ENCODE results near the gene HTN1. TPM values are rescaled to one million over a fixed set of nuclear protein-coding genes. Genes with fewer than 3 reads are reported as not detected.

Gene HTN1
- polyA plus RNA-seq, 3 donors = not detected

DNA sequence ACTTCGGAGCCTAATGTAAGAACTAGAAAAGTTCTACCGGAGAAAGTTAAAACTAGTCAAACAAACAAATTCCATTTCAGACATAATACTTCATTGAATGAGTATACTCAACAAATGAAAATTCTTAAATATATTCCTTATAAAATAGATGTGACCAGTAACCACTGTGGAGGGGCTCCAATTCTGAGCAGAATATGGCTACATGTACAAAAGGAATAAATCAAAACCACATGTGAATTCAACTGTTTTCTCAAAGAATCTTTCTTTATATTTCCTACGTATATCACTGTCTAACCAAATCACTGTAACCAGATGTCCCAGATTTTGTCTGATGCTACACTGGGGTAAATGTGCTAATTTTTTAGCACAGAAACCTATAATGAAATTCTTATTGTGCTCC is 49.0 kb downstream of the HTN1 start:
- peaks cover 0 to 7% (median 0%) of the 10 kb centered on the region in 7 donors for H3K9me3 Mint-ChIP-seq
- intact Hi-C loops (cut with micrococcal nuclease) = no loop called here

More for the DNA sequence above, 49.0 kb downstream of the HTN1 start:
- no peaks in the 10 kb centered on the region for H3K4me1 Mint-ChIP-seq
- no peak overlapping the region for H3K27ac ChIP-seq (ENCODE audit: low read depth in 1 of 2, low read length in 2 of 2)
- H3K27me3 Mint-ChIP-seq (ENCODE audit: low read depth in 3 of 3) = peaks cover 0 to 2% (median 0%) of the 10 kb centered on the region in 3 donors
- H3K36me3 Mint-ChIP-seq = no peaks in the 10 kb centered on the region
- H3K9ac ChIP-seq (ENCODE audit: insufficient read depth, low read length, poor library complexity, severe bottlenecking) = no peak overlapping the region
- DNase-seq = no peak
- H3K27ac Mint-ChIP-seq = no peak overlapping the region
- no peak overlapping the region for H2AFZ ChIP-seq (ENCODE audit: insufficient read depth, low read depth, low read length, poor library complexity, severe bottlenecking)
- no peaks in the 10 kb centered on the region for H3K9me3 ChIP-seq (replicated peaks in 1 of 2; ENCODE audit: control insufficient read depth in 1 of 2, insufficient read depth in 1 of 2, low read length in 2 of 2)
- TF ChIP-seq CTCF (IDR thresholded peaks at IDR 0.05) = no peak
- no CpG with 5 or more reads among the region's 3 CpGs for WGBS (ENCODE audit: insufficient coverage)
- H3K27me3 ChIP-seq (ENCODE audit: control insufficient read depth in 2 of 2, insufficient read depth in 2 of 2, low read length in 2 of 2) = no peaks in the 10 kb centered on the region
- no peaks in the 10 kb centered on the region for H3K79me2 ChIP-seq (ENCODE audit: insufficient read depth, low read length)
- no peaks in the 10 kb centered on the region for H4K20me1 ChIP-seq (ENCODE audit: insufficient read depth, low read length)
- H3K36me3 ChIP-seq (replicated peaks in 1 of 2; ENCODE audit: control insufficient read depth in 1 of 2, insufficient read depth in 2 of 2, low read length in 2 of 2) = no peaks in the 10 kb centered on the region
- no peak overlapping the region for H3K4me3 Mint-ChIP-seq
- H3K4me3 ChIP-seq (replicated peaks in 1 of 3; ENCODE audit: low read depth in 2 of 3, low read length in 3 of 3) = no peak overlapping the region
- H3K4me1 ChIP-seq (ENCODE audit: control insufficient read depth in 1 of 2, insufficient read depth in 2 of 2, low read length in 2 of 2) = no peaks in the 10 kb centered on the region
- no peak overlapping the region for H3K4me2 ChIP-seq (replicated peaks; ENCODE audit: extremely low read depth, low read length, poor library complexity, severe bottlenecking)

Other genes starting within 250 kb of the HTN1 start
- not detected for gene SULT1E1, start 190.3 kb upstream of the HTN1 start, polyA plus RNA-seq
- gene CSN1S1, start 119.4 kb upstream of the HTN1 start, polyA plus RNA-seq = not detected
- not detected for gene CSN2, start 84.7 kb upstream of the HTN1 start, polyA plus RNA-seq
- not detected for gene STATH, start 54.5 kb upstream of the HTN1 start, polyA plus RNA-seq
- gene HTN3, start 22.0 kb upstream of the HTN1 start, polyA plus RNA-seq = not detected
- gene PRR27, start 103.8 kb downstream of the HTN1 start, polyA plus RNA-seq = not detected
- gene ODAM, start 145.3 kb downstream of the HTN1 start, polyA plus RNA-seq = not detected
- not detected for gene FDCSP, start 175.7 kb downstream of the HTN1 start, polyA plus RNA-seq
- not detected for gene CSN3, start 192.2 kb downstream of the HTN1 start, polyA plus RNA-seq